Measurements from ENCODE around the gene SEC14L2.

Gene SEC14L2

GRCh38 chr22:30373331-30374325 is 23.2 kb upstream of the SEC14L2 start:
- Histone ChIP-seq H3K9me3 (ENCODE audit: low read length) (no peaks in the 10 kb centered on the region), H3K4me1 (ENCODE audit: insufficient read depth, low read length, severe bottlenecking) (no peaks in the 10 kb centered on the region), H3K9me2 (ENCODE audit: low read depth, low read length) (no peaks in the 10 kb centered on the region), H3K79me2 (ENCODE audit: insufficient read depth, low read length) (no peaks in the 10 kb centered on the region), H3K4me3 (ENCODE audit: low read depth, low read length, poor library complexity, severe bottlenecking) (no peak overlapping the region), H3K27me3 (ENCODE audit: insufficient read depth, low read length) (peaks cover 4% of the 10 kb centered on the region; the same call in 1 of the 2 replicates), H2AFZ (ENCODE audit: low read length) (no peak overlapping the region), H3F3A (ENCODE audit: insufficient read depth, low read length) (no peaks in the 10 kb centered on the region), H4K20me1 (ENCODE audit: insufficient read depth, low read length) (no peaks in the 10 kb centered on the region), H3K36me3 (ENCODE audit: insufficient read depth, low read length) (no peaks in the 10 kb centered on the region), H3K9ac (ENCODE audit: low read length) (no peak overlapping the region), H3K27ac (ENCODE audit: low read depth, low read length, poor library complexity, severe bottlenecking) (no peak overlapping the region), H3K4me2 (ENCODE audit: low read length) (no peak overlapping the region)
- TF ChIP-seq CTCF (IDR thresholded peaks at IDR 0.05; ENCODE audit: low read length) = no peak
- no peak for TF ChIP-seq EZH2 (IDR thresholded peaks at IDR 0.05; ENCODE audit: borderline replicate concordance, low read length)

GRCh38 chr22:30375312-30375849 is 21.4 kb upstream of the SEC14L2 start:
- no peak overlapping the region for H3K4me3 ChIP-seq (ENCODE audit: low read depth, low read length, poor library complexity, severe bottlenecking)
- no peak overlapping the region for H3K9ac ChIP-seq (ENCODE audit: low read length)
- H2AFZ ChIP-seq (ENCODE audit: low read length) = no peak overlapping the region
- H3K36me3 ChIP-seq (ENCODE audit: insufficient read depth, low read length) = no peaks in the 10 kb centered on the region
- H3K27ac ChIP-seq (ENCODE audit: low read depth, low read length, poor library complexity, severe bottlenecking) = no peak overlapping the region
- peaks cover 4% of the 10 kb centered on the region; the same call in 1 of the 2 replicates for H3K27me3 ChIP-seq (ENCODE audit: insufficient read depth, low read length)
- H3K79me2 ChIP-seq (ENCODE audit: insufficient read depth, low read length) = no peaks in the 10 kb centered on the region
- no peaks in the 10 kb centered on the region for H4K20me1 ChIP-seq (ENCODE audit: insufficient read depth, low read length)
- H3K4me2 ChIP-seq (ENCODE audit: low read length) = no peak overlapping the region
- H3F3A ChIP-seq (ENCODE audit: insufficient read depth, low read length) = no peaks in the 10 kb centered on the region
- no peaks in the 10 kb centered on the region for H3K4me1 ChIP-seq (ENCODE audit: insufficient read depth, low read length, severe bottlenecking)
- H3K9me2 ChIP-seq (ENCODE audit: low read depth, low read length) = no peaks in the 10 kb centered on the region
- H3K9me3 ChIP-seq (ENCODE audit: low read length) = no peaks in the 10 kb centered on the region
- TF ChIP-seq CTCF (IDR thresholded peaks at IDR 0.05; ENCODE audit: low read length) (no peak), EZH2 (IDR thresholded peaks at IDR 0.05; ENCODE audit: borderline replicate concordance, low read length) (no peak)

GRCh38 chr22:30380011-30380410 is 16.8 kb upstream of the SEC14L2 start:
- no peaks in the 10 kb centered on the region for H3K79me2 ChIP-seq (ENCODE audit: insufficient read depth, low read length)
- H4K20me1 ChIP-seq (ENCODE audit: insufficient read depth, low read length) = no peaks in the 10 kb centered on the region
- TF ChIP-seq EZH2 (IDR thresholded peaks at IDR 0.05; ENCODE audit: borderline replicate concordance, low read length) = no peak
- H3F3A ChIP-seq (ENCODE audit: insufficient read depth, low read length) = no peaks in the 10 kb centered on the region
- no peaks in the 10 kb centered on the region for H3K9me2 ChIP-seq (ENCODE audit: low read depth, low read length)
- H3K9ac ChIP-seq (ENCODE audit: low read length) = no peak overlapping the region
- no peaks in the 10 kb centered on the region for H3K9me3 ChIP-seq (ENCODE audit: low read length)
- no peak overlapping the region for H3K27ac ChIP-seq (ENCODE audit: low read depth, low read length, poor library complexity, severe bottlenecking)
- H3K4me3 ChIP-seq (ENCODE audit: low read depth, low read length, poor library complexity, severe bottlenecking) = no peak overlapping the region
- no peak overlapping the region for H3K4me2 ChIP-seq (ENCODE audit: low read length)
- H3K36me3 ChIP-seq (ENCODE audit: insufficient read depth, low read length) = no peaks in the 10 kb centered on the region
- H2AFZ ChIP-seq (ENCODE audit: low read length) = no peak overlapping the region
- no peaks in the 10 kb centered on the region for H3K4me1 ChIP-seq (ENCODE audit: insufficient read depth, low read length, severe bottlenecking)
- H3K27me3 ChIP-seq (ENCODE audit: insufficient read depth, low read length) = no peaks in the 10 kb centered on the region
